Neural progenitor cell (in vitro differentiated cells): ENCODE measurements around the gene ARPP21.

Experiments
- EZH2 ChIP-seq: fragments of 200-600 bp; sonication (generic); IDR thresholded peaks from 2 replicates; pipeline ENCODE4 v1.6.1; 2017; ENCODE audit warnings: antibody characterized with exemption, mild to moderate bottlenecking, moderate library complexity
- TF ChIP-seq, protein P1 (sequence below): fragments of 200-600 bp; sonication (generic); IDR thresholded peaks from 2 replicates; pipeline ENCODE4 v1.5.1; 2017; ENCODE audit warnings: antibody characterized with exemption, mild to moderate bottlenecking

DNA sequence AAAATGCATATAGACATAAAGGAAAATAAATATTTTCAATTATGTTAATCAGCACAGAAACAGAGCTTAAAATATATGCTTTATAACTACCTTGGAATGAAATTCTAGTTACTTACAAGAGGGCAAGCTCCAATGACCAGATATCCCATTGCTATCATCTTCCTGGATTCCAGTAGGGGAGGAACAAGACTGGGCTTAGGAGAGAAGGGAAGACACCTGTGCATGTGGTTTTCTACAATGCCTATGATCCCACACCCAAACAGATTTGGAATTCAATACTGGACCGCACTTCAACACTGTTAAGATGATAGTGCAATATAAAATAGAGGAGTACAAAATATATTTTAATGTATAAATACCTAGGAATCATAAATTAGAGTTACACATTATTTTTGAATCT, 79.6 kb downstream of the ARPP21 start:
- TF ChIP-seq, protein P1, sequence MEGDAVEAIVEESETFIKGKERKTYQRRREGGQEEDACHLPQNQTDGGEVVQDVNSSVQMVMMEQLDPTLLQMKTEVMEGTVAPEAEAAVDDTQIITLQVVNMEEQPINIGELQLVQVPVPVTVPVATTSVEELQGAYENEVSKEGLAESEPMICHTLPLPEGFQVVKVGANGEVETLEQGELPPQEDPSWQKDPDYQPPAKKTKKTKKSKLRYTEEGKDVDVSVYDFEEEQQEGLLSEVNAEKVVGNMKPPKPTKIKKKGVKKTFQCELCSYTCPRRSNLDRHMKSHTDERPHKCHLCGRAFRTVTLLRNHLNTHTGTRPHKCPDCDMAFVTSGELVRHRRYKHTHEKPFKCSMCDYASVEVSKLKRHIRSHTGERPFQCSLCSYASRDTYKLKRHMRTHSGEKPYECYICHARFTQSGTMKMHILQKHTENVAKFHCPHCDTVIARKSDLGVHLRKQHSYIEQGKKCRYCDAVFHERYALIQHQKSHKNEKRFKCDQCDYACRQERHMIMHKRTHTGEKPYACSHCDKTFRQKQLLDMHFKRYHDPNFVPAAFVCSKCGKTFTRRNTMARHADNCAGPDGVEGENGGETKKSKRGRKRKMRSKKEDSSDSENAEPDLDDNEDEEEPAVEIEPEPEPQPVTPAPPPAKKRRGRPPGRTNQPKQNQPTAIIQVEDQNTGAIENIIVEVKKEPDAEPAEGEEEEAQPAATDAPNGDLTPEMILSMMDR = no peak
- no peak for TF ChIP-seq EZH2
